HG02588 (cell line): ENCODE results near the gene WWOX.

Source experiments
- ATAC-seq: cut with Tn5 transposase; IDR thresholded peaks from one replicate; pipeline ENCODE4 v1.9.1; 2021; ENCODE audit warnings: mild to moderate bottlenecking, moderate library complexity; ENCODE audit not compliant: unreplicated experiment

The WWOX gene

DNA sequence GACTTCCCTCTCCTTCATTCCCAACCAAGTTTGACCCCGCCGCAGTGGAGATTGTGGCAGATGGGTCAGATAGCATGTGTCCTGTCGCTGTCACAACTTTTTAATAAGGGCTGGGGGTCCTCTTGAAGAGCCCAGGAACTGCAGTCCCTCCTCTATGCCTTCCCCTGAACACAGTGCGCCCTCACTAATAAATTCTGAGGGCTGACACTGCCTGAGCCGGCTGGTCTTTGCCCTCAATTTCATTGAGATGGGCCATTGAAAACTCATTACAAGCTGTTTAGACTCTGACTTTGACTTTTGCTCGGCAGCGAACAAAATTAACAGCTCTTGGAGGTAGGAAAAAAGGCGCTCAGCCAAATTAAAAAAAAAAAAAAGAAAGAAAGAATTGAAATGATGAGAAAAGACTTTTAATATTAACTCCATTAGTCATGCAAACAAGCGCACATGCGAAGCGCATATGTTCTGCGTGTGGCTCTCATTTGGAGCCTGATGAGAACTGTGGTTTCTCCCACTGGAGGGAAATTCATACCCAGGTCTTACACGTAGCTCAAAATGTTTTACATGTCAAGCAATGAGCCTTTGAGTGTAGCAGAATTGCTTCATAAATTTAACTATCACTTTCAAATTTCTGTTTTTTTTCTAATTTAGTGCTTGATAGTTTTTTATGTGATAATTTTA lies 704.7 kb downstream of the WWOX start:
- no peak for ATAC-seq

DNA sequence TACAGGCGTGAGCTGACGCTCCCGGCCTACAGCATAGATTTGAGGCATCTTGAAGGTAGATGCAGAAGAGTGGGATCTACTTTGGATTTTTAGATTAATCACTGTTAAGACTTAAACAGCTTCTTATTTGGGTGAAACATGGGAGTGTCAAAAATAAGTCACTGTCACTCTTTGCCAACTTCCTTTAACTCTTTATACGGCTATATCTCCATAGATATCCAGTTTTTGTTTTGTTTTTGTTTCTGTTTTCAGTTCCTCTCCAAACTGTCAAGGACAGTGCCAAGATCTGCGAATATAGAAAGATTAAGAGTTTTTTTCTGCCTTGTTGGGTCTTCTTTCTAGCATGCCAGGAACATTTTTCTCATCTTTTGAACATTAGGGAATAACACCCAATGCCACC lies 706.1 kb downstream of the WWOX start:
- ATAC-seq = no peak

DNA sequence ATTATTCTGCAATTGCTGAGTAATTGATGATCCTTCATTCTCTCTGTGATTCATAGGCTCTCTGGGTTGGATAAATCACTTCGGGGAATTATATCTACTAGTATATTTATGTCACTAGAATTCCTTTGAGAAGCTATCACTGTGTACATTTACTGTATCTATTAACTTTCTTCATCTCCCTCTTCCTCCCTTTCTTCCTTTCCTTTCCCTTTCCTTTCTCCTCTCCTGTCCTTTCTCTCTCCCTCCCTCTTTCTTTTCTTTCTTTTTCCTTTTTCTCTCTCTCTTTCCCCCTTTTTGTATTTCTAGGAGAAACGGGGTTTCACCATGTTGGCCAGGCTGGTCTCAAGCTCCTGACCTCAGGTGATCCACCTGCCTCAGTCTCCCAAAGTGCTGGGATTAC lies 711.8 kb downstream of the WWOX start:
- no peak for ATAC-seq

DNA sequence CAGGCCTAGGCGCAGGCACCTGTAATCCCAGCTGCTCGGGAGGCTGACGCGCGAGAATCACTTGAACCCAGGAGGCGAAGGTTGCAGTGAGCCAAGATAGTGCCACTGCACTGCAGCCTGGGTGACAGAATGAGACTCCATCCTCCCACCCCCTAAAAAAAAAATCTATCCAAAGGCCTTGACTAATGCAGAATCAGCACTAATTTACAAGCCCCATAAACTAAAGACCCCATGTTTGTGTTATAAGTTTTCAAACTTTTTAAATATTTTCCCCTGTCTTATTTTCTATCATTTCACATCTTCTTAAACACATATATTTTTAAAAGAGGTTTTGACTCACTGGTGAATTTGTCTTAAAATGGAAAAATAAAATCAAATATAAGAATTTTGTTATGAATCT lies 713.1 kb downstream of the WWOX start:
- ATAC-seq = no peak

DNA sequence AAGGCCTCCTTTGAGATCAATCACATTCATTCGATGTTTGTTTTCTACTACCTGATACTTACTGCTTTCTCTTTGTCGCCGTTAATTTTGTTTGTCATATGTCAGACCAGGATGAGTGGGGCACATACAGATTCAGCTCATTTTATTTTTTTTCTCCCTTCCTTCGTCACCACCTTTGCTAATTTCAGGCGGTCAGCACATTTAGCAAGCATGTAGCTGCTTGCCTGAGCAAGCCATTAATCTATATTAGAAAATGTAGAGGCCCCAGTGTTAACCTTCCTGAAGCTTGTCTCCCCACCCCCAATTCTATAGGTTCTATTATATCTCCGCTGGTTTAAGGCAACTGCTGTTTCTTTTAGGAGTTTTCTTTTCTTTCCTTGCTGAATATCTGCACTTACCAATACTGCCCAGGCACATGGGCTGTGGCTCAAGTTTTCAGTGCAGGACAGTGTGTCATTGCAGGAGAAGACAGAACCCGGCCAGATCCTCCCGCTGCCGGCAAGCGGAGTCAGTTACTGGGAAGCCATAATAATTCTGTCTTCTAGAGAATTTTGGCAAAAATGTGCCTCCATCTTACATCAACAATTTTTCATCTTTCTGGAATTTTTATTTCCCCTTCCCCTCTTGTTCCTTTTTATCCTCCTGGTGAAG lies 714.3 kb downstream of the WWOX start:
- no peak for ATAC-seq

DNA sequence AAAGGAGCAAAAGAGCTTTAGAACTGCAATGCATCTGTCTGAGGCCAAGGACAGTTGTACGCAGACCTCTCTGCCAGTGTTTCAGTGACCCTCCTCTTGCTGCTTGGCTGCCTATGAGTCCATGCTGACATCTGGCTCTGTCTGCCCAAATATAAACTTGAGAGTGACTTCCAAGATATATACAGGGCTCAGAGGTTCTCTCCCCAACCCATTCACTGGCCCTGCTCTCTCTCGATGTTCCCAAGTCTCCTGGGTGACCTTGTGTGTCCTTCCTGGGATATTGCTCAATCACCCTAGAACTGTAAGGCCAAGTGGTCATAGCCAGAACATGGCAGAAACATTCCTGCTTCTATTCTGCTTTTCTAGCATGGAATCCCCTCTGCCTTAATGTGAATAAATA lies 716.3 kb downstream of the WWOX start:
- ATAC-seq = no peak

DNA sequence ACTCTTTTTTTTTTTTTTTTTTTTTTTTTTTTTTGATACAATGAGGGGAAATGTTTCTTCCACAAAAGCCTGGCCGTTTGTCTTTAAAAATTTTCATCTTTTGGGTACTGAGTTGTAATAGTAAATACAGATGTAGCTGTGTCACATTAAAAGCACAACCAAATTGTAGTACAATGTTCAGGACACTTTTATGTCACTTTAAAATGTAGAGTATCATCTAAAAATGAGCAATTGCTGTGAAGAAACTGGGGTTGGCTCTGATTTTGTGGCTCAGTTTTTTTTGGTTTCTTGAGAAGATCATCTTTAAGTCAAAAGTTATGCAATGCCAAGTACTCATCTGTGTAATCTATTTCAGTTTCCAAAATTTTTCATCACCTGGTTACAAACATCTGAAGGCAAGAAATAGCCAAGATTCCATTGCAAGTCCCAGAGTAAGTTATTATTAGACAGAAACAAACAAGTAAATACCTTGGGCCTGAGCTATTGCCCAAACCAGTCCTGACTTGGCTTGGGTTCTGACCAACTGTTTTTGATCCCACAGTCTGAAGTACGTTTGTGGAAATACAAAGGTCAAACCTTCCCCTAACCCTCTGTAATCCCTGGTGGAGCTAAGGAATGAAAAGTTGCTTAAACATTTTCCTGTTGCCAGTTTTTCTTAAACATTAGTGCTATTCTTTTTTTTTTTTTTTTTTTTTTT lies 717.2 kb downstream of the WWOX start:
- ATAC-seq = no peak

DNA sequence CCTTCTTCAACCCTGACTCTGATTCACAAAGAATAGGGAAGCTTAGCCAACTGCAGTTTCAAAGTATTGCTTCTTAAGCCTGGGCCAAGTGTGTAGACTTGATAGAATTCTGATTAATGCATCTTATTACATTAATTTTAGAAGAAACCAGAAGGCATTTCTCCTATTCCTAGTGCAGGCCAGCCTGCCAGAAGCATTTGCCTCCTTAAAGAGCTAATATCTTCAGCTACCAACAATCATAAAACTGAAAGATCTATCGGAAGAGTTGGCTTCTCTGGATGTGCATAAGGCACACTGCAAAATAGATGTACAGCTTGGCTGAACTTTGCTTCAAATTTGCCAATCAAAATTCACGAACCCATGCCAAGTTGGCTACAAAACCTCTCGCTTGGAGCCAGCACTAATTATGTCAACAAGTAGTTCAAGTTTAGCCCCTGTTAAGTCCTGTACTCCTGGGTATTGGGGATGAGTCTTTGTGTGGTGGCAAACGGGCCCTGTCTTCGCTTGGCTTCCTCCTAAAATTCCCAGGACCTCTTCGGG lies 717.8 kb downstream of the WWOX start:
- no peak for ATAC-seq

DNA sequence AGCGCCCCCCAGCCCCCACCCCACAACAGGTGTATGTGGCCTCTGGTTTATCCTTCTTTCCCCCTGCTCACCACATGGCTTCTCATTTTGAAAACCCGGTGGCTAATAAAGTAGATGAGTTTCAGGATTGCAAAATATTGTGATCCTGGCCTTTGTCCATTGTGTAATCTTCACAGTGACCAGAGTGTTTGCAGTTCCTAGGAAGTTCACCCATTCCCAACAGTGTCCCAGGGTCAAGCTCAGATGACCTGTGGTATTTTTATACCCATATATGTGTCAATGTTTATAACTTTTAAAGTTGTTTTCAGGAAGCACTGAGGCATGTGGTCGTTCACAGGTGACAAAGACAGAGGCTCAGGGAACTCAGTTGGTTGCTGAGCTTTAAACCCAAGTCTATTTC lies 721.9 kb downstream of the WWOX start:
- ATAC-seq = no peak

DNA sequence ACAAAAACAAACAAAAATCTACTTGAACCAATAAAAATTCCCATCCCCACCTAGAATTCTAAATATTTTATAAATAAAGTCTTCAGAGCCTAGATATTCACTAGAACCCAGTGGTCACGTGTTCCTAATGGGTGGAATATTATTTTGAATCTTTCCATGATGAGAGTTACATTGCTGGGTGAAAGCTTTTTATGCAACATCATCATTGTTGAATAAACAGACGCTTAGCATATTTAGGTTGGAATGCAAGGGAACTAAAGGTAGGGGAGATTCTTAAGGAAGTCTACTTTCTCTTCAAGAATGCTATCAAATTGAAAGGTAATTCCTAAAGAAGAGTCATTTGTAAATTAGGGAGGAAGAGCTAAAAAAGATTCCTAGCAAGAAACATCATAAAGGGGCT lies 723.1 kb downstream of the WWOX start:
- no peak for ATAC-seq

DNA sequence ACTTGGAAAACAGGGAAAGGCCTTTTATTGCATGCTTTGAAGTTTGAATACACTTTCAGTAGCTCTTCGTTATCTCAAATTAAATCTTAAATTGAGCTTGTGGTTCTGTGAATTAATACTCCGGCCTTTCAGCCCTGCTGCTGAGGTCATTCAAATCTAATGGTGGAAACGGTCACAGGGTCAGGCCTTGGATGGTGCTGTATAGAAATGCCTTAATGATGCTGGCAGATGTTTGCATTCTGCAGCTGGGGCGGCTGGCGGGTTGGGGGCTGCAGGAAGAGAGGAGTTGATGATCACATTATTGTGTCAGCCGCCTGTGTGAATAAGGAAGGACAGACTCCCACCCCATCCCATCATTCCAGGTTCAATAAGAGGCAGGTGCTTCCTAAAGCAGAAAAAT lies 723.6 kb downstream of the WWOX start:
- no peak for ATAC-seq

DNA sequence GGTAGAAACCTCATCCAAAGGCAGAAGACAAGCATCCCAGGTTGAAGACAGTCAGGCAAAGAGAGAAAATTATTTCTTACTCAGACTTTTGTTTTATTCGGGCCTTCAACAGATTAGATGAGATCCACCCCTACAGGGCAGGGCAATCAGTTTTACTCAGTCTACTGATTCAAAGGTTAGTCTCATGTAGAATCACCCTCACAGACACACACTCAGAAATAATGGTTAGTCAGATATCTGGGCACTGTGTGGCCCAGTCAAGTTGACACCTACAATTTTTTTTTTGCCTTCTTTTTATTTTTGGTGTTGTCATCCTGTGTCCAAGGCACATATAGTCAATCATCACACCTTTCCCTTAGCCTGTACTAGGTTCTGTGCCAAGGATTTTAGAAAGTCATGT lies 729.8 kb downstream of the WWOX start:
- no peak for ATAC-seq

DNA sequence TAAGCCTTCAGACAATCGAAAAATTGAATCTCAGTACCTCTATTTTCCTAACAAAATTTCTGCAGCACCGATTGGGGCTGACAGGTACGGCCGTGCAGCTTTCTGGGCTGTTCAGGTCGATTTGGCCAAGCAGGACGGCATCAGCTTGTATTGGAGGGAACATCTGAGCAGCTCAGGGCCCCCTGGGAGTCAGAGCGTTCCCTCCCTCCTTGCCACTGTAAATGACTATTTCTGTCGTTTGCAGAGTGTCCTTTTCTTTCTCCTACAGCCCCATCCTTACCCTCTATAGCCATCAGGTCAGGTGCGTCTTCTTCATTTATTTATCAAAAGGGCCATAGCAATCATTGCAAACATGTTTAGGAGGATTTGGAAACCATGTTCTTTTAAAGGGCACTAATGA lies 731.1 kb downstream of the WWOX start:
- ATAC-seq = no peak

DNA sequence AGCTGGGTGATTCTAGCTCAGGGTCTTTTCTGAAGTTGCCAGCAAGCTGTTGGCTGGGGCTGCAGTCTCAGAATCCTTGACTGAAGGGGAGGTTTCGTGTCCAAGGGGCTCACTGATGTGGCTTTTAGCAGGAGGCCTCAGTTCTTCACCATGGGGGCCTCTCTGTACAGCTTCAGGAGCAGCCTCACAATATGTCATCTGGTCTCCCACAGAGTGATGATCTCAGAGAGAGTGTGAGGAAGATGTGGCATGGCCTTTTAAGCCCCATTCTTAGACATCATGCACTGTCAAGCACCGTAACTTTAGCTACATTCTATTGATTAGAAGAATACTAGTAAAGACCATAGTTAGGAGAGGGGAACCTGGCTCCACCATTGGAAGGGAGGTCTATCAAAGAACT lies 732.6 kb downstream of the WWOX start:
- ATAC-seq = no peak

DNA sequence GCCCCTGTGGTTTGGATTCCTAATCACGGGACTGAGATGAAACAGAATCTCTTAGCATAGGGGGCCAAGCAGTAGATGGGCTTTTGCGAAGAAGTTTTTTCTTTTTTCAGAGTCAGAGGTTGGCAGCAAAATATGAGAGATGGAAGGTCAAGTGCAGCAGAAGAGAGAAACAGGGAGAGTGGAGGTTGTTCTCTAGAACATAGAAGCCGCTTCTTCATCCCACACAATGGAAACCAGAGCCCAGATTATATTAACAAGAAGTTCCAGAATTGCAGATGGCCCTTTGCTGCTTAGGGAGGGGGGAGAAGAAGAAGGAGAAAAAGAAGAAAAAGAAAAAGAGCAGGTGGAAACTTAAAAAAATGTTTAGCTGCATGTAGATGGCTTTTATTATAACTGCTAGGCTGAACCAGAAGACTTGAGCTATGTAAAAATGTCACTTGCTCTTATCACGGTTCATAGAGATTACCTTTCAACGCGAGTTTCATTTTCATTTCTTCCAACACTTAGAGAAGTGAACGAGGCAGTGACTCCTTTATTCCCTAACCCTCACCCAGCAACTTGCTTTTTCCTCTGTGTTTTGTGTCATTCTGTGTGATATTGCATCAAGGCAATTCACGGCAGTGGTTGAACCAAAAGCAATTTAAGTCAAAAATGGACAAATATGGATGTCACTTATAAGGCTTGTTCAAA lies 737.5 kb downstream of the WWOX start:
- ATAC-seq = no peak

DNA sequence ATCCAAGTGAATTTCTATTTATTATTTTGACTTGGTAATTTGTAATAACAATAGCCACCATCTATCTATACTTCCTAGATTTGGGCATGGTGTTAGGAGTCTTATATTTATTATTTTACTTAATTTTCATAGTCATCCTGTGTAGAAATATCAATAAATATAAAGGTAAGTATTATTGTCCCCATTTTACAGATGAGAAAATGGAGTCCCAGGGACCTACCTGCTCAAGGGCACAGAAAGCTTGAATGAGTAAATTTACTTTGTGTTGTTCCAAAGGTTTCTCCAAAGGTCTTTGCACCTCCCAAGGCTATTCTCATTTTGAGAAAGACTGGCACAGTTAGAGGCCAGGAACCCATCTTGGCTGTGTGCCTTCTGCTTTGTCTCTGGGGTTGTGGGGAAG lies 738.3 kb downstream of the WWOX start:
- ATAC-seq = no peak

DNA sequence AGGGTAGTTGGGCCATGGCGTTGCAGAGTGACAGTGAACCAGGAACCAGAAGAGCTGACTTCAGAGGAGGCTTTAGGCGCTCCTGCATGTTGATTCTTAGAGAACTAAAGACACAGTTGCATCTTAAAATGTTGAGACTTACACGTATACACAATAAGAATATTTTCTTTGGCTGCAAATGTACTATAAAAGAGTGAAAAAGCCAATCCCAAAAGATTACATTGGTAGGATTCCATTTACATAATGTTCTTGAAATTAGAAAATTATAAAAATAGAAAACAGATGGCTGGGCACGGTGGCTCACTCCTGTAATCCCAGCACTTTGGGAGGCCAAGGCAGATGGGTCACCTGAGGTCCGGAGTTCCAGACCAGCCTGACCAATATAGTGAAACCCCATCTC lies 738.8 kb downstream of the WWOX start:
- no peak for ATAC-seq

DNA sequence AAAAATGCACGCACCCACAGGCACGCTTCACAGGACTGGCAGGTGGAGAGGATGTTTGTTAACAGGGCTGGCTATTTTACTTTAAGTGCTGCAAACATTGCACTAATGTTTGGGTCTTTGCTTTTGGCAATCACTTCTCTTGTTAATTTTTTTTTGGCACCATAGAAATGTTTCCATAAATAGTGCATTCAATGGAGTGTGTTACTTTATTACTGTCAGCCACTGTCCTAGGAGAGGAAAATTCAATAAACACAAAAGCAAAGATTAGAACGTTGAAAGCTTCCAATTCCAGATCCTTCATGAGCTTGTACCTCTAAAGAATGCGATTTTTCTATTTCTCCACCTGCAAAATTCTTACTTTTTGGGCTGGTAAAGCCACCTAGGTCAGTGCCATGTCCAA lies 743.5 kb downstream of the WWOX start:
- no peak for ATAC-seq

DNA sequence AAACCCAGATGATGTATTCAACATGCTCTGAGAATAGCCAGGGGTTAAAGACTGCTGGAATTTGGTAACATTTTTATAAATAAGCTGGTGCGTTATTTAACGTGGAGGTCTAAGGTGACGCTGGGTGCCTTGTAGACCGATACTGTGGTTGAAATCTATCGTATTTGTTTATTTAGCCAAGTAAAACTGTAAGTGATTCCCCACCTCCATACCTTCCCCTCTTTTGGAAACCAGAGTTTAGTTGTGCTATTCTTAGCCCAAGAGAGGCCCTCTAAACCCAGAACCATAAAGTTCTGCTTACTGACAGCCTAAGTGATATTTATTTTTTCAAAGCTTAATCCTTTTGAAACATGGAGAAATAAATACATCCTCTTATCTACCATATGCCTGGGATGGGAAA lies 744.5 kb downstream of the WWOX start:
- ATAC-seq = no peak

DNA sequence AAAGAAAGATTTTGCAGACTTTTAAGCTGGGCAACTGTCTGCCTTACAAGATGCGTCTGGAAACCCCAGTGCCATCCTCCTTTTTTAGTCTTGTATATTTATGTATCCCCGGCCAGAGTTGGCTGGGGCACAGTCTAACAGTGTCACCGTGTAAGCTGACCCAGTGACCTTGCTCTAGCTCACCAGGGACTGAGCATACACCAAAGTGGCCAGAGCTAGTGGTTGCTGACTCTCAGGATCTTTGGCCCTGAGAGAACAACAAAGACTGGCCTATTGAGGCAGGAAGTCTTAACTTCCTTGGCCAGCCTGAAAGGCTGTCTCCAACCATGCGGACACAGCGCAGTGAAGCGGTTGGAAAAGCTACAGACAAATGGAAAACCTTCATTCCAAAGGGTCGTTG lies 745.2 kb downstream of the WWOX start:
- no peak for ATAC-seq

DNA sequence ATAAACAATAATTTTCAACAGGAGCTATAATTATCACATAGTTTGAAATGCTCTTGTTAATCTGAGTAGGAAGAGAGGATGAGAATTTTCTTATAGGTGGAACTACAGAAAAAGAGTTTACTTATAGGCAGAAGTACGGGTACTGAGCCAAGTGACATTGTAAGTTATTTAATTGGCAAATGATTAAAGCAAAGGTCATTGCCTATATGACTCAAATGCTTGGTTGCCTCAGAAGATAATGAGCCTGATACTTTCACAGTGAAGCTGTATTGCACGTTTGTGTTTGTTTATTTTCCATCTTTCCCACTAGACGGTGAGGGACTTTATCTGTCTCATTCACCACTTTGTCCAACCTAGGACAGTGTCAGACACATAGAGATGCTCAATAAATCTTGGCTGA lies 751.8 kb downstream of the WWOX start:
- no peak for ATAC-seq
